Keratinocyte (primary cell): ENCODE results near the gene PPP1R13L.
"Not testable (repeated sequence)": the region's sequence is repeated elsewhere in the genome, so short reads cannot be mapped to it uniquely, and the experiment has no call there.

Experiments
- EZH2 ChIP-seq: IDR thresholded peaks from one replicate; pipeline ENCODE4 v1.6.1; 2012; ENCODE audit warnings: inconsistent platforms, mild to moderate bottlenecking, low read length, moderate library complexity
- TF ChIP-seq, protein P1 (sequence below), 3 experiments: IDR thresholded peaks in 1 of 3; conservative IDR thresholded peaks in 1 of 3; optimal IDR thresholded peaks in 1 of 3; 2 replicates in 2 of 3; 3 replicates in 1 of 3; pipeline versions ENCODE3 to v1.5.1; 2011; ENCODE audit warnings: low read length in 3 of 3, mild to moderate bottlenecking in 3 of 3, moderate library complexity in 2 of 3, control low read depth in 1 of 3, inconsistent platforms in 1 of 3; ENCODE audit not compliant: insufficient read depth in 2 of 3; ENCODE audit errors: extremely low read depth in 1 of 3

DNA sequence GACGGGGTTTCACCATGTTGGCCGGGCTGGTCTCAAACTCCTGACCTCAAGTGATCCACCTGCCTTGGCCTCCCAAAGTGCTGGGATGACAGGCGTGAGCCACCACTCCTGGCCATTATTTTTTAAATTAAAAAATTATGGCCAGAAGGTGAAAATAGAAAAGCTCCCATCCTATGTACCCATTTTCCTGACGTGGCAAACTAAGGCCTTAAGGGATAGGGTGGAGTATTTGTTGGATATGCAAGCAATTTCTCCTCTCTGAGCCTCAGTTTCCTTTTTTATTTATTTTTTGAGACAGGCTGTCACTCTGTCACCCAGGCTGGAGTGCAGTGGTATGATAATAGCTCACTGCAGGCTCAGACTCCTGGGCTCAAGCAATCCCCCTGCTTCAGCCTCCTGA lies 70.0 kb downstream of the PPP1R13L start:
- TF ChIP-seq, protein P1, sequence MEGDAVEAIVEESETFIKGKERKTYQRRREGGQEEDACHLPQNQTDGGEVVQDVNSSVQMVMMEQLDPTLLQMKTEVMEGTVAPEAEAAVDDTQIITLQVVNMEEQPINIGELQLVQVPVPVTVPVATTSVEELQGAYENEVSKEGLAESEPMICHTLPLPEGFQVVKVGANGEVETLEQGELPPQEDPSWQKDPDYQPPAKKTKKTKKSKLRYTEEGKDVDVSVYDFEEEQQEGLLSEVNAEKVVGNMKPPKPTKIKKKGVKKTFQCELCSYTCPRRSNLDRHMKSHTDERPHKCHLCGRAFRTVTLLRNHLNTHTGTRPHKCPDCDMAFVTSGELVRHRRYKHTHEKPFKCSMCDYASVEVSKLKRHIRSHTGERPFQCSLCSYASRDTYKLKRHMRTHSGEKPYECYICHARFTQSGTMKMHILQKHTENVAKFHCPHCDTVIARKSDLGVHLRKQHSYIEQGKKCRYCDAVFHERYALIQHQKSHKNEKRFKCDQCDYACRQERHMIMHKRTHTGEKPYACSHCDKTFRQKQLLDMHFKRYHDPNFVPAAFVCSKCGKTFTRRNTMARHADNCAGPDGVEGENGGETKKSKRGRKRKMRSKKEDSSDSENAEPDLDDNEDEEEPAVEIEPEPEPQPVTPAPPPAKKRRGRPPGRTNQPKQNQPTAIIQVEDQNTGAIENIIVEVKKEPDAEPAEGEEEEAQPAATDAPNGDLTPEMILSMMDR (optimal IDR thresholded peaks at IDR 0.05 in 1 of 3, IDR thresholded peaks at IDR 0.05 in 1 of 3, conservative IDR thresholded peaks at IDR 0.05 in 1 of 3; ENCODE audit: extremely low read depth in 1 of 3, insufficient read depth in 2 of 3, low read length in 3 of 3): not testable (repeated sequence)
- TF ChIP-seq EZH2: not testable (repeated sequence)
